GM21717 (cell line): ENCODE results near the gene ADGRL3.

Experiments used
- ATAC-seq: cut with Tn5 transposase; IDR thresholded peaks from one replicate; pipeline ENCODE4 v1.9.1; 2021; ENCODE audit warnings: mild to moderate bottlenecking, moderate library complexity; ENCODE audit not compliant: unreplicated experiment

The ADGRL3 gene

GRCh38 chr4:62030958-62031357 is 830.8 kb downstream of the ADGRL3 start:
- no peak for ATAC-seq

- no peak for ATAC-seq
Observed at GRCh38 chr4:62037571-62037970, 837.4 kb downstream of the ADGRL3 start.

DNA sequence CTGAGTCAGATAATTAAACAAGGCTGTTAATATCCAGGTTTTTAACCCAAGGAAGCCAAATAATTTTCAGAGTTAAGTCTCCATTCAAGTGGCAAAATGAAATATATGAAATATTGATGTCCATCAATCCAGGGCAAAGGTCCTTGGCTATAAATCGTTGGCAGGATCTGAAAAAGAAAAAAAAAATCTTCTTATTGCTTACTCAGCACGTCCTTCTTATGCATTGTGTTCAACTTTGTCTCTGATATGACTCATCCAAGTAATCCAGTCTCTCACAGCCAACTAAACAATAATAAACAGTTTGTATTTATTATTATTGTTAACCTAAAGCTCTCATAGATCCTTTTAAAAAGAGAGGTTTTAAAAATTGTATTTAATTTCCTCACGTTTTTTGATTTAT is 851.2 kb downstream of the ADGRL3 start:
- no peak for ATAC-seq

- ATAC-seq = no peak
Observed at GRCh38 chr4:62053974-62054373, 853.8 kb downstream of the ADGRL3 start.

GRCh38 chr4:62057031-62057430 is 856.9 kb downstream of the ADGRL3 start:
- ATAC-seq = no peak

GRCh38 chr4:62058571-62058970 is 858.4 kb downstream of the ADGRL3 start:
- no peak for ATAC-seq

DNA sequence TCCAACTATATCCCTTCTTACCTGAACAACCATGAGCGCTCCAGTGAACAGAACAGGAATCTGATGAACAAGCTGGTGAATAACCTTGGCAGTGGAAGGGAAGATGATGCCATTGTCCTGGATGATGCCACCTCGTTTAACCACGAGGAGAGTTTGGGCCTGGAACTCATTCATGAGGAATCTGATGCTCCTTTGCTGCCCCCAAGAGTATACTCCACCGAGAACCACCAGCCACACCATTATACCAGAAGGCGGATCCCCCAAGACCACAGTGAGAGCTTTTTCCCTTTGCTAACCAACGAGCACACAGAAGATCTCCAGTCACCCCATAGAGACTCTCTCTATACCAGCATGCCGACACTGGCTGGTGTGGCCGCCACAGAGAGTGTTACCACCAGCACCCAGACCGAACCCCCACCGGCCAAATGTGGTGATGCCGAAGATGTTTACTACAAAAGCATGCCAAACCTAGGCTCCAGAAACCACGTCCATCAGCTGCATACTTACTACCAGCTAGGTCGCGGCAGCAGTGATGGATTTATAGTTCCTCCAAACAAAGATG is 870.2 kb downstream of the ADGRL3 start:
- no peak for ATAC-seq

- no peak for ATAC-seq
Observed at GRCh38 chr4:62075089-62075488, 875.0 kb downstream of the ADGRL3 start.

GRCh38 chr4:62075521-62075920 is 875.4 kb downstream of the ADGRL3 start:
- no peak for ATAC-seq

DNA sequence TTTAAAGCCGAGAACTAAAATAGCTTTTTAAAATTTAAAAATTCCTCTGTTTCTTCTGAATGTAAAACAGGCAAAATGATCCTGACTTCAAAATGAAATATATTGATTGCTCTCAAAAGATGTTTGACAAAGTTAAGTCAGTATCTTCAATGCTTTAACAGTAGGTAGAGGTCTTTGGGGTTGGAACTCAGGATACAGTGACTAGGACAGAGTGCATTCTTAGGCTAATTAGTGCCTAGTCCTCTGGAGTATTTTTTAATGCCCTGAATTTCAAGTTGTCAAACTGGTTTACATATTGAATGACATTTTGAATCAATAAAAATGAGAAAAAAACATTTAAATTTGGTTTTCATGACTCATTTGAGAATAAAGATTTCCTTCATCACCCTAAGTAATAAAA is 877.3 kb downstream of the ADGRL3 start:
- ATAC-seq = no peak

DNA sequence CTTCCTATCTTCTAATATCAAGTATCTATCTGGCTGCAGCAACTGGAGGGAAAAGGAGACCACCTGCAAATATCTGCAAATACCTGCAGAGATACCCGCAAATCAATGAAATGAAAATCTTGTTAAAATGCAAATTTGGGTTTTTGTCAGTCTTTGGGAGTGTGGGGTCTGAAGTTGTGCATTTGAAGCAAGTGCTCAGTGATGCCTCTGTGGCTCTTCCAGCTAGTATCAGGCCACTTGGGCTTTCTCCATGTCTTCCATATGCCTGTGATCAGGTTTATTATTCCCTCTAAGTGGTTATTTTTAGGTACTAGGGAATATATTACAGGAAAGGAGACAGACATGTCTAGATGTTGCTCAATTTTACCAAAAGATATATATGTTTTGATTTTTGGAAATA is 880.3 kb downstream of the ADGRL3 start:
- no peak for ATAC-seq

DNA sequence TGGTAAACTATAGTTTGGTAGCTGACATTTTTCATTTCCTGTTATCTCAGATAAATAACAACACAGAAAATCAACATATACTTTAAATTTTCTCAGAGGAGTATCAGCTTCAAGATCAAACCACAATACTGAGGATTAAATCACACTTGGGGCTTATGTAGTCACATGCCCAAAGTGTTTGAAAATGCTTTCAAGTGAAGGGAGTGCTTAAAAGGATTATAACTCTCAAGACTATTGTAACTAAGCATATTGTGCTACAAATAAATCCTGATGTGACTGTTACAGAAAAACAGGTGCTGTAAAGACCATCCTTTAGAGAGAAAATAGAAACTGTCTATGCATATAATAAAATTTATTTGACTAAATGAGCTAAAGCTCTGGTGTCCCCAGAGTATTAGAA is 887.6 kb downstream of the ADGRL3 start:
- no peak for ATAC-seq

GRCh38 chr4:62093735-62094134 is 893.6 kb downstream of the ADGRL3 start:
- no peak for ATAC-seq

- ATAC-seq = no peak
Observed at GRCh38 chr4:62096881-62097280, 896.8 kb downstream of the ADGRL3 start.

GRCh38 chr4:62115216-62115615 is 915.1 kb downstream of the ADGRL3 start:
- no peak for ATAC-seq

DNA sequence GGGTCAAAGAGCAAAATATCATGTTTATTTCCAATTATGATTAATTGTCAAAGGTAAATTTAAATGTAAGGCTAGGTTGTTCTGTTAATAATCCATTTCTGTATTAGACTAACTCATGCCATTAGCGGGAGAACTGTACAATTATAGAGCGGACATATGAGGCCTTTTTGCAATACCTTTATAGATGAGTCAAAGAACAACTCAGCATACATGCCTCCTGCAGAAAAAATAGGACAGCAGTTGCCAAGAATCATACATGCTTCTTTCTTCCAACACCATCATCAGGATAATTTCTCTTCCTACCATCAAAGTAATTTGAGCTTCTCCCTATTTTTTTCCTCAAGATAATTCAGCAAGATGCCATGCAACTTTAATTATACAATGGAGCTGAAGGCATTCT is 917.8 kb downstream of the ADGRL3 start:
- ATAC-seq = no peak

DNA sequence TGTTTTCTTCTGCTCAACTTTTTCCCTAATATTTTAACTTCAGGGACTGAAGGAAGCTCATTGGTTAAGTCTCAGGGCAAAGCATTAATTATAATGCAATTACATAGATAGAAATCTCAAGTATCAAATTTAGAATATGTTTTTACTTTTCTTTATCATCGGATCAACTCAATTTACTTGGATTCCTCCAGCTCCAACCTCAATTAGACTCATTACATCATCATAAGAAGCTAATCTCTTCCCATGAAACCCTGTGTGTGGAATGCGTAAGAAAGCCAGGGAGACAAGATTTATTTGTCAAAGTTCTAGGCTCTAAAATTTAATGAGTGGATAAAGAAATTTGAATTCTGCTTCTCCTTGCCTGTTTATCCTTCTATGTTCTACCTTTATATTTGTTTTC is 918.4 kb downstream of the ADGRL3 start:
- ATAC-seq = no peak

GRCh38 chr4:62119195-62119594 is 919.1 kb downstream of the ADGRL3 start:
- ATAC-seq = no peak

DNA sequence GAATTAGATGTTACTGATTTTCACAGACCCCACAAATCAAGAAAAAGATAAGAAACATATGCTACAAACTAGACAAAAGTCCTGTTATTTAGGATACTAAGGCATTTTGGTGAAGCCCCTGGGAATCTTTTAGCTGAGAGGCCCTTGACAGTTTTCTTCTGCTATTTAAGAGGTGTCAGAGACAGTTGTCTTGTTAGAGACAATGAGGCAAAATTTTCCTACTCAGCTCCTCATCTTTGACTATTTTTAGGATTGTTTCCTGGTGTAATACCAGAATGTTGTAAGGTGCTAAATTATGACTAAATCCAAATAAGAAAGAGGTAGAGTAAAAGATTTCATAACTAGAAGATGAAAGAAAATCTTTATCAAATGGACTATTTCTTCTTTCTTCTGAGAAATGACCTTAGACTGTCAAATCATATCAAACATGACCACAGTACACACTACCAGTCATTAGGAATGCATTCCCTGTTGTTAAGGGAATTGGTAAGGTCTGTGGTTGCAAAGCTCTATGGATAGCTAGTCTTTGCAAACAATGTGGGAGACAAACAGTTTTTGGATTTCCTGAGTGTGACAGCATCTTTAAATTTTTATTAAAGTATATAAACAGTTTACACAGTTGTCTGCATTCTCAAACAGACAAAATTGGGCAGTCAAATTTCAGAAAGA is 926.1 kb downstream of the ADGRL3 start:
- no peak for ATAC-seq
